HCT116 (cell line): Measurements from ENCODE around the gene LSM7. TPM values are rescaled to one million over a fixed set of nuclear protein-coding genes. Genes with fewer than 3 reads are reported as not detected.

ENCODE experiments used
- ATAC-seq: fragments of 200-7000 bp; cut with Tn5 transposase; 2 replicates; pipeline ENCODE4 v1.9.1; 2020; ENCODE audit warnings: mild to moderate bottlenecking, moderate library complexity
- BruUV-seq: library from RNA; stranded (reverse); fragments of 400-500 nt; replicated peaks from 2 replicates; lab custom pipeline; 2021; lab: Mats Ljungman, UMichigan
- CTCF ChIA-PET: fragments of 300-600 bp; sonication (Branson Sonifier 250); formaldehyde crosslinking; loops from one replicate; lab custom pipeline; 2021; ENCODE audit warnings: antibody characterized with exemption; lab: Charles Lee
- POLR2A ChIA-PET: fragments of 300-600, 350-600 bp; sonication (Branson Sonifier 250); formaldehyde crosslinking; loops from one replicate; lab custom pipeline; 2021; ENCODE audit warnings: antibody characterized with exemption; lab: Charles Lee
- RAD21 ChIA-PET, 2 experiments: fragments of 300-600 bp; sonication (Branson Sonifier 250); formaldehyde crosslinking; loops; one replicate each; lab custom pipeline; 2023; ENCODE audit warnings: low total read pairs in 2 of 2; ENCODE audit not compliant: uncharacterized antibody in 2 of 2, unreplicated experiment in 2 of 2, low non-redundant PET in 1 of 2; lab: Charles Lee
- DNase-seq: peaks from one replicate; pipeline ENCODE4 v3.0.0-alpha.2; 2010; ENCODE audit warnings: low read depth, low spot score
- H2AFZ ChIP-seq: fragments of 200-600 bp; shearing (Covaris generic), sonication (generic); 2 replicates; pipeline ENCODE4 v1.6.1; 2017; ENCODE audit warnings: low read depth, mixed run types, mixed read lengths, antibody characterized with exemption, low read length; ENCODE audit not compliant: poor library complexity, severe bottlenecking
- H3K27ac ChIP-seq: 2 replicates; pipeline ENCODE4 v1.5.1; 2012; ENCODE audit warnings: low read depth, low read length
- H3K27me3 ChIP-seq: fragments of 200-600 bp; sonication (generic); 2 replicates; pipeline ENCODE4 v1.6.1; 2016; ENCODE audit warnings: mixed run types, low read length, mixed read lengths; ENCODE audit not compliant: insufficient read depth
- H3K36me3 ChIP-seq, 2 experiments: fragments of 200-500 bp in 1 of 2; fragments of 200-600 bp in 1 of 2; sonication (Bioruptor generic) in 1 of 2; sonication (generic) in 1 of 2; 2 replicates each; pipeline versions ENCODE4 v1.5.1 to v1.6.1; 2014 to 2016; ENCODE audit warnings: low read length in 2 of 2, inconsistent platforms in 1 of 2, mixed read lengths in 1 of 2, mixed run types in 1 of 2; ENCODE audit not compliant: insufficient read depth in 2 of 2, control insufficient read depth in 1 of 2
- H3K4me1 ChIP-seq, 2 experiments: fragments of 200-600 bp in 1 of 2; sonication (generic) in 1 of 2; 2 replicates each; pipeline versions ENCODE4 v1.5.1 to v1.6.1; 2012 to 2017; ENCODE audit warnings: low read length in 2 of 2, inconsistent platforms in 1 of 2, mild to moderate bottlenecking in 1 of 2, mixed read lengths in 1 of 2, mixed run types in 1 of 2, moderate library complexity in 1 of 2; ENCODE audit not compliant: insufficient read depth in 2 of 2, control insufficient read depth in 1 of 2
- H3K4me2 ChIP-seq: fragments of 200-600 bp; sonication (generic); 2 replicates; pipeline ENCODE4 v1.6.1; 2017; ENCODE audit warnings: mixed run types, low read length, mixed read lengths
- H3K4me3 ChIP-seq, 2 experiments: fragments of 200-600 bp in 1 of 2; sonication (generic) in 1 of 2; replicated peaks in 1 of 2; 2 replicates each; pipeline ENCODE4 v1.5.1; 2011 to 2016; ENCODE audit warnings: low read length in 2 of 2, control low read depth in 1 of 2, low read depth in 1 of 2, mild to moderate bottlenecking in 1 of 2, mixed read lengths in 1 of 2, mixed run types in 1 of 2
- H3K79me2 ChIP-seq: fragments of 200-600 bp; sonication (generic); 2 replicates; pipeline ENCODE4 v1.6.1; 2017; ENCODE audit warnings: mild to moderate bottlenecking, mixed run types, low read length, moderate library complexity, mixed read lengths; ENCODE audit not compliant: insufficient read depth
- H3K9ac ChIP-seq: fragments of 200-600 bp; sonication (generic); 2 replicates; pipeline ENCODE4 v1.6.1; 2016; ENCODE audit warnings: low read length, mixed read lengths
- H3K9me2 ChIP-seq: fragments of 200-600 bp; sonication (generic), shearing (Covaris generic); 2 replicates; pipeline ENCODE4 v1.6.1; 2017; ENCODE audit warnings: mixed run types, mild to moderate bottlenecking, moderate library complexity; ENCODE audit not compliant: insufficient read depth
- H3K9me3 ChIP-seq, 2 experiments: fragments of 200-500 bp in 1 of 2; fragments of 200-600 bp in 1 of 2; sonication (Bioruptor generic) in 1 of 2; sonication (generic) in 1 of 2; 2 replicates each; pipeline ENCODE4 v1.6.1; 2014 to 2017; ENCODE audit warnings: low read length in 2 of 2, mixed read lengths in 2 of 2, inconsistent platforms in 1 of 2, low read depth in 1 of 2, mild to moderate bottlenecking in 1 of 2, mixed run types in 1 of 2, moderate library complexity in 1 of 2; ENCODE audit not compliant: control insufficient read depth in 1 of 2, insufficient read depth in 1 of 2
- H4K20me1 ChIP-seq: fragments of 200-600 bp; sonication (generic), shearing (Covaris generic); 2 replicates; pipeline ENCODE4 v1.6.1; 2017; ENCODE audit warnings: mixed run types, mild to moderate bottlenecking, moderate library complexity; ENCODE audit not compliant: insufficient read depth
- MAX ChIP-seq: IDR thresholded peaks from 2 replicates; pipeline ENCODE4 v1.6.1; 2012
- RAD21 ChIP-seq: IDR thresholded peaks from 2 replicates; pipeline ENCODE4 v1.6.1; 2012; ENCODE audit warnings: low read depth, mild to moderate bottlenecking
- TCF7L2 ChIP-seq: IDR thresholded peaks from 2 replicates; pipeline ENCODE4 v1.7.0; 2011; ENCODE audit warnings: borderline replicate concordance, inconsistent platforms; ENCODE audit not compliant: insufficient read depth, insufficient read length; ENCODE audit errors: extremely low read depth
- YY1 ChIP-seq: IDR thresholded peaks from 2 replicates; pipeline ENCODE4 v1.6.1; 2011; ENCODE audit warnings: low read length, low read depth, moderate library complexity, mild to moderate bottlenecking; ENCODE audit not compliant: insufficient replicate concordance; ENCODE audit errors: extremely low read depth
- ZBTB33 ChIP-seq: IDR thresholded peaks from 2 replicates; pipeline ENCODE4 v1.6.1; 2011; ENCODE audit warnings: mild to moderate bottlenecking, low read length, moderate library complexity; ENCODE audit not compliant: insufficient replicate concordance; ENCODE audit errors: extremely low read depth
- intact Hi-C: fragments of 100-400 bp; cut with micrococcal nuclease; formaldehyde crosslinking; loops from 2 replicates; pipeline ENCODE4 v1.10.0; 2022
- total RNA-seq: library from RNA; stranded (reverse); gene quantifications from one replicate; pipeline ENCODE4 v1.2.1, GENCODE V29; 2021; ENCODE audit not compliant: unreplicated experiment

LSM7 gene
- total RNA-seq, 1 experiment from 2014 or later: 190 TPM

GRCh38 chr19:2289714-2290435, 38.5 kb downstream of the LSM7 start:
- TF ChIP-seq MAX (no peak), YY1 (no peak), ZBTB33 (no peak), RAD21 (no peak), TCF7L2 (no peak)
- H3K9me3 ChIP-seq: no peaks in the 10 kb centered on the region
- DNase-seq (no peak), ATAC-seq (no peak)
- RAD21 ChIA-PET: no interaction called here
- CTCF ChIA-PET: no interaction called here
- no peak overlapping the region for H3K4me3 ChIP-seq
- no peaks in the 10 kb centered on the region for H3K4me1 ChIP-seq
- no peaks in the 10 kb centered on the region for H3K9me2 ChIP-seq
- no peak overlapping the region for H3K27ac ChIP-seq
- H2AFZ ChIP-seq: no peak overlapping the region
- H4K20me1 ChIP-seq: no peaks in the 10 kb centered on the region
- no peaks in the 10 kb centered on the region for H3K27me3 ChIP-seq
- no peak overlapping the region for H3K9ac ChIP-seq
- POLR2A ChIA-PET: no interaction called here
- no TSS peak for BruUV-seq
- no peak overlapping the region for H3K4me2 ChIP-seq
- no peaks in the 10 kb centered on the region for H3K79me2 ChIP-seq
- intact Hi-C loops: no loop called here
- H3K36me3 ChIP-seq: no peaks in the 10 kb centered on the region
